Kidney epithelial cell (primary cell): ENCODE measurements around the gene DAO. TPM values are rescaled to one million over a fixed set of nuclear protein-coding genes. Genes with fewer than 3 reads are reported as not detected.

Experiments
- DNase-seq: peaks from one replicate; pipeline ENCODE4 v3.0.0-alpha.2; 2010; ENCODE audit warnings: low read depth
- H3K27me3 ChIP-seq: 2 replicates; pipeline ENCODE4 v1.6.0; 2011; ENCODE audit warnings: low read length; ENCODE audit not compliant: control insufficient read depth, insufficient read depth
- H3K36me3 ChIP-seq: 2 replicates; pipeline ENCODE4 v1.5.1; 2011; ENCODE audit warnings: low read length; ENCODE audit not compliant: control insufficient read depth, insufficient read depth
- H3K4me3 ChIP-seq: 2 replicates; pipeline ENCODE4 v1.5.1; 2011; ENCODE audit warnings: low read depth, mild to moderate bottlenecking, control low read depth, low read length
- CTCF ChIP-seq: IDR thresholded peaks from 2 replicates; pipeline ENCODE4 v1.5.1; 2011; ENCODE audit warnings: mild to moderate bottlenecking, moderate library complexity, low read length, control low read depth, inconsistent platforms; ENCODE audit not compliant: insufficient read depth, poor library complexity, severe bottlenecking
- total RNA-seq: library from RNA; depleted of rRNA; stranded (reverse); fragments of >200 nt; gene quantifications from 2 replicates; pipeline ENCODE4 v1.2.3, GENCODE V29; 2015

DAO gene
- total RNA-seq, 1 donor from 2014 or later = not detected

- Histone ChIP-seq H3K27me3 (no peaks in the 10 kb centered on the region), H3K4me3 (no peak overlapping the region), H3K36me3 (no peaks in the 10 kb centered on the region)
- no peak for TF ChIP-seq CTCF
- DNase-seq = no peak
These were observed 42.1 kb downstream of the DAO start for GRCh38 chr12:108921946-108922345.

- H3K27me3 ChIP-seq = no peaks in the 10 kb centered on the region
- H3K4me3 ChIP-seq = no peak overlapping the region
- TF ChIP-seq CTCF = no peak
- no peaks in the 10 kb centered on the region for H3K36me3 ChIP-seq
- no peak for DNase-seq
These were observed 43.0 kb downstream of the DAO start for GRCh38 chr12:108922918-108923317.

- no peak for DNase-seq
- Histone ChIP-seq H3K4me3 (no peak overlapping the region), H3K36me3 (no peaks in the 10 kb centered on the region), H3K27me3 (no peaks in the 10 kb centered on the region)
- TF ChIP-seq CTCF = no peak
These were observed 48.8 kb downstream of the DAO start for GRCh38 chr12:108928695-108929094.

- peaks cover 3% of the 10 kb centered on the region for H3K27me3 ChIP-seq
- H3K36me3 ChIP-seq = no peaks in the 10 kb centered on the region
- no peak overlapping the region for H3K4me3 ChIP-seq
- no peak for DNase-seq
- no peak for TF ChIP-seq CTCF
These were observed 50.3 kb downstream of the DAO start for GRCh38 chr12:108930155-108930554.

GRCh38 chr12:108930756-108931155, 50.9 kb downstream of the DAO start:
- peaks cover 3% of the 10 kb centered on the region for H3K27me3 ChIP-seq
- no peak for TF ChIP-seq CTCF
- H3K36me3 ChIP-seq = no peaks in the 10 kb centered on the region
- H3K4me3 ChIP-seq = no peak overlapping the region
- DNase-seq = no peak

GRCh38 chr12:108933949-108934348, 54.1 kb downstream of the DAO start:
- Histone ChIP-seq H3K4me3 (no peak overlapping the region), H3K36me3 (no peaks in the 10 kb centered on the region), H3K27me3 (peaks cover 6% of the 10 kb centered on the region)
- TF ChIP-seq CTCF = no peak
- DNase-seq = no peak
